SU-DHL-6 (cell line): ENCODE measurements around the gene GNGT2.

Source experiments
- H2AFZ ChIP-seq: fragments of 200-600 bp; sonication (generic); 2 replicates; pipeline ENCODE4 v1.6.1; 2014; ENCODE audit warnings: low read depth, mild to moderate bottlenecking, moderate library complexity, mixed read lengths, antibody characterized with exemption, low read length; ENCODE audit not compliant: severe bottlenecking
- H3F3A ChIP-seq: fragments of 200-600 bp; shearing (Covaris generic); 2 replicates; pipeline ENCODE4 v1.6.0; 2016; ENCODE audit warnings: antibody characterized with exemption, mild to moderate bottlenecking; ENCODE audit not compliant: insufficient read depth
- H3K27ac ChIP-seq: fragments of 200-600 bp; sonication (generic); 2 replicates; pipeline ENCODE4 v1.5.1; 2016; ENCODE audit warnings: low read depth, mild to moderate bottlenecking, low read length, moderate library complexity, mixed read lengths
- H3K27me3 ChIP-seq: fragments of 200-600 bp; sonication (generic), shearing (Covaris generic); 2 replicates; pipeline ENCODE4 v1.6.0; 2014; ENCODE audit warnings: mild to moderate bottlenecking, low read length
- H3K36me3 ChIP-seq: fragments of 200-600 bp; sonication (generic); 2 replicates; pipeline ENCODE4 v1.6.1; 2014; ENCODE audit warnings: mild to moderate bottlenecking, low read length, mixed read lengths
- H3K4me2 ChIP-seq: fragments of 300-600, 200-600 bp; shearing (Covaris generic), sonication (generic); 2 replicates; pipeline ENCODE4 v1.6.0; 2014; ENCODE audit warnings: low read length, low read depth, mild to moderate bottlenecking; ENCODE audit not compliant: poor library complexity, severe bottlenecking
- H3K4me3 ChIP-seq: fragments of 200-600 bp; sonication (generic); 2 replicates; pipeline ENCODE4 v1.5.1; 2014; ENCODE audit warnings: antibody characterized with exemption, low read length, mild to moderate bottlenecking, mixed read lengths; ENCODE audit not compliant: insufficient read depth, poor library complexity, severe bottlenecking
- H3K79me2 ChIP-seq: fragments of 200-600 bp; sonication (generic); 2 replicates; pipeline ENCODE4 v1.6.1; 2014; ENCODE audit warnings: mild to moderate bottlenecking, low read length, moderate library complexity; ENCODE audit not compliant: insufficient read depth
- H3K9ac ChIP-seq: fragments of 200-600 bp; sonication (generic); 2 replicates; pipeline ENCODE4 v1.7.0; 2014; ENCODE audit warnings: mild to moderate bottlenecking, low read length
- H3K9me2 ChIP-seq: fragments of 200-600 bp; sonication (generic); replicated peaks from 2 replicates; pipeline ENCODE4 v1.6.1; 2014; ENCODE audit warnings: low read length; ENCODE audit not compliant: insufficient read depth
- H3K9me3 ChIP-seq: fragments of 200-600 bp; sonication (generic); 2 replicates; pipeline ENCODE4 v1.6.1; 2014; ENCODE audit warnings: low read length, mixed read lengths; ENCODE audit not compliant: insufficient read depth
- H4K20me1 ChIP-seq: fragments of 200-600 bp; sonication (generic); 2 replicates; pipeline ENCODE4 v1.6.1; 2014; ENCODE audit warnings: low read depth, mild to moderate bottlenecking, antibody characterized with exemption, low read length, moderate library complexity, mixed read lengths
- CTCF ChIP-seq: fragments of 200-600 bp; sonication (generic); IDR thresholded peaks from one replicate; pipeline ENCODE4 v1.5.1; 2017; ENCODE audit warnings: antibody characterized with exemption, mild to moderate bottlenecking, low read length, moderate library complexity; ENCODE audit not compliant: insufficient read depth, poor library complexity, severe bottlenecking
- EZH2phosphoT487 ChIP-seq: fragments of 200-600 bp; sonication (generic), shearing (Covaris generic); conservative IDR thresholded peaks from 2 replicates; pipeline ENCODE4 v1.6.1; 2018; ENCODE audit warnings: mild to moderate bottlenecking, antibody characterized with exemption, low read length, moderate library complexity, mixed read lengths

Gene GNGT2

GRCh38 chr17:49235896-49236295, 25.5 kb upstream of the GNGT2 start:
- H3K9me3 ChIP-seq, result no peaks in the 10 kb centered on the region
- TF ChIP-seq EZH2phosphoT487 (no peak), CTCF (no peak)
- H3K27me3 ChIP-seq, result no peaks in the 10 kb centered on the region
- no peak overlapping the region for H3K27ac ChIP-seq
- H3F3A ChIP-seq, result no peaks in the 10 kb centered on the region
- H2AFZ ChIP-seq, result no peak overlapping the region
- no peak overlapping the region for H3K4me2 ChIP-seq
- H3K4me3 ChIP-seq, result no peak overlapping the region
- H3K9ac ChIP-seq, result no peak overlapping the region
- H4K20me1 ChIP-seq, result no peaks in the 10 kb centered on the region
- no peaks in the 10 kb centered on the region for H3K9me2 ChIP-seq
- H3K79me2 ChIP-seq, result no peaks in the 10 kb centered on the region
- no peaks in the 10 kb centered on the region for H3K36me3 ChIP-seq

- Histone ChIP-seq H3K4me3 (no peak overlapping the region), H3F3A (no peaks in the 10 kb centered on the region), H3K27ac (no peak overlapping the region), H4K20me1 (no peaks in the 10 kb centered on the region), H3K9me3 (no peaks in the 10 kb centered on the region), H3K79me2 (no peaks in the 10 kb centered on the region), H3K4me2 (no peak overlapping the region), H3K9ac (no peak overlapping the region), H3K9me2 (no peaks in the 10 kb centered on the region), H2AFZ (no peak overlapping the region), H3K27me3 (no peaks in the 10 kb centered on the region), H3K36me3 (no peaks in the 10 kb centered on the region)
- TF ChIP-seq CTCF (no peak), EZH2phosphoT487 (no peak)
Measured at GRCh38 chr17:49234509-49235080, 24.2 kb upstream of the GNGT2 start.

- Histone ChIP-seq H3K27ac (no peak overlapping the region), H3K79me2 (no peaks in the 10 kb centered on the region), H3K9ac (peak overlapping the region; percentile 42; the same call in 1 of the 2 replicates), H3K27me3 (no peaks in the 10 kb centered on the region), H3F3A (no peaks in the 10 kb centered on the region), H3K4me3 (no peak overlapping the region), H2AFZ (peak overlapping the region; percentile 84), H3K9me2 (no peaks in the 10 kb centered on the region), H3K9me3 (no peaks in the 10 kb centered on the region), H3K4me2 (peak overlapping the region; percentile 76), H3K36me3 (no peaks in the 10 kb centered on the region), H4K20me1 (no peaks in the 10 kb centered on the region)
- TF ChIP-seq EZH2phosphoT487 (no peak), CTCF (no peak)
Measured at GRCh38 chr17:49231563-49231894, 21.2 kb upstream of the GNGT2 start.
